ENCODE measurements around the gene PTPRCAP. TPM values are rescaled to one million over a fixed set of nuclear protein-coding genes. Genes with fewer than 3 reads are reported as not detected.
A peak's percentile ranks its signal among the peaks of the same experiment; 100 is the strongest.

PTPRCAP gene
- total RNA-seq, 1 experiment from 2014 or later: 0.37 TPM

GRCh38 chr11:67441098-67441563 lies 3.6 kb upstream of the PTPRCAP start:
- no peak for DNase-seq (ENCODE audit: low read depth in 1 of 2, low spot score in 2 of 2)
- peaks cover 66% of the 10 kb centered on the region for H3K36me3 ChIP-seq
- H3K9me3 ChIP-seq (replicated peaks): no peaks in the 10 kb centered on the region
- no peaks in the 10 kb centered on the region for H3K27me3 ChIP-seq (replicated peaks)
- no peak overlapping the region for H3K27ac ChIP-seq
- no peak overlapping the region for H3K4me3 ChIP-seq
- peaks cover 18% of the 10 kb centered on the region for H3K4me1 ChIP-seq (replicated peaks)

DNA sequence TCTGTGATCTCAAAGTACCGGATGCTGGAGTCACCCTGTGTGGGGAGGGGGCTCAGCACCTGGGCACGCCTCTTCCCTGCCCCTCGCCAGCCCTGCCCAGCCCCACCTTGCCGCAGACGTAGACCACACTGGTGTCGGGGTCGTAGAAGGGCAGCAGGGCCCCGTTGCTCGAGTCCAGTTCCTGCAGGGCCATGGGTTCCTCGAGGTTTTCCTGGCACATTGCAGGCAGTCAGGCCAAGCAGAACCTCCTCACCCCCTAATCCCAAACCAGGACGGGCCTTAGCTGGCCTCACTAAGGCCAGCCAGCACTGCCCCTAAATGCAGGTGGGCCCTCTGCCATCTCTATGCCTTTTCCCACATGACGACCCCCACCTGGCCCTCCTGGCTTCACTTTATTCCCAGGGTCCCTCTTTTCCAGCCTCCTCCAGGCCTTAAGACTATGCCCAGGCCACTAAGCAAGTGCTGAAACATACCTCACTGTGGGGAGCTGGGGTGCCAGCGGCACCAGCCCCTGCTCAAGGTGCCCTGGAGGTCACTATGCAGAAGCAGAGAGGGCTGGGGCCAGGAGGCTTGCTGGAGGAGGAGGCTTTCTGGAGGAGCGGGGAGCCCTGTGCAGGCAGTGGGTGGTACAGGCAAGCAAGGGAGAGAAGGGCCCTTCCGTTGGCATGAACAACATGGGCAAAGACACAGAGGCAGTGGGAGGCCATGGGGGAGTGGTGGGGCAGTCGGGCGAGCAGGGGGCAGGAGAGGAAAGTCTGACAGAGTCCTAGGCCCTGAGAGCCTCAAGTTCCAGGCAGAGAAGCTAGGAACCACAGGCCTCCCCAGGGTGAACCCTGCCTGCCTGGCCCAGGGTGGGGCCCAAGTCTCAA lies 3.0 kb upstream of the PTPRCAP start:
- H3K27me3 ChIP-seq (replicated peaks): no peaks in the 10 kb centered on the region
- no peak for DNase-seq (ENCODE audit: low read depth in 1 of 2, low spot score in 2 of 2)
- peaks cover 73% of the 10 kb centered on the region for H3K36me3 ChIP-seq
- H3K27ac ChIP-seq: no peak overlapping the region
- H3K9me3 ChIP-seq (replicated peaks): no peaks in the 10 kb centered on the region
- peaks cover 18% of the 10 kb centered on the region for H3K4me1 ChIP-seq (replicated peaks)
- no peak overlapping the region for H3K4me3 ChIP-seq

DNA sequence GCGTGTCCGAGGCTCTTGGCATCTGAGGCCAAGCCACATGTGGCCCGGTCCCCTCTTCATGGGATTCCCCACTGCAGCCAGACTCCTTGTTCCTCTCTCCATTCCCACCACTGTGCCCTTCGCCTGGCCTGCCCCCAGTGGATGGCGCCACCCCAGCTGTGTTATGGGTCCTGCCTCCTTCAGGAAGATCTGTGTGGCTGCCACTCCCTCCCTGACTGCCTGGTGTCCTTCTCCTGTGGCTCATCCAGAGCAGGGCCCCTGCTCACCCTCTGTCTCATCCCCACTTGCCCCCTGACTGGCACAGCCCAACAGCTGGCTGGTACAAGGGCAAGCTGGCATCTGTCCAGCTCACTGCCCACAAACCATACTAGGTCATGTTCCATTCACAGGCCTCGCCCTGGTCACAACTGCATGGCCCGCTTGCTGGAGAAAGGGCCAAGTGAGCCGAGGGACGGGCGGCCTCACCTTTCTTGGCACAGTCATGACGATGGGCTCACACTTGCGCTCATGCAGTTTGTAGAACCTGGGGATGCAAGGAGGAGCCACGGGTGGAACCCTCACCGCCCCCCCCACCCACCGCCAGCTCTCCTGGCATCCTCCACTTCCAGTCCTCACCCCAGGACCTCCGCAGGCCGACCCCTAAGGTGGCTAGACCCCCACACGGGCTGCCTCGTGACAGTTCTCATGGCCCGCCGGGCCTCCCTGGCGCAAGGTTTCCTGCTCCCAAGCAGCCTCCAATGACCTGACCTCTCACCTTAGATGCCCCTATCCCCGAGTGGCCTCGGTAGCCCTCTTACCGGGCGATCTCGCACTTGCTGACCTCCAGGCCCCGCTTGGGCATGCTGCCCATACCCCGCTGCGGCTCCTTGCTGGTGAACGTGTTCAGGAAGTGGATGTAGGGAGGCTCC lies 2.1 kb upstream of the PTPRCAP start:
- Histone ChIP-seq H3K4me1 (replicated peaks) (peaks cover 18% of the 10 kb centered on the region), H3K27me3 (replicated peaks) (no peaks in the 10 kb centered on the region), H3K36me3 (peaks cover 82% of the 10 kb centered on the region), H3K4me3 (no peak overlapping the region), H3K9me3 (replicated peaks) (no peaks in the 10 kb centered on the region), H3K27ac (no peak overlapping the region)
- peak in 1 of 2 experiments; percentile 50 for DNase-seq (ENCODE audit: low read depth in 1 of 2, low spot score in 2 of 2)

DNA sequence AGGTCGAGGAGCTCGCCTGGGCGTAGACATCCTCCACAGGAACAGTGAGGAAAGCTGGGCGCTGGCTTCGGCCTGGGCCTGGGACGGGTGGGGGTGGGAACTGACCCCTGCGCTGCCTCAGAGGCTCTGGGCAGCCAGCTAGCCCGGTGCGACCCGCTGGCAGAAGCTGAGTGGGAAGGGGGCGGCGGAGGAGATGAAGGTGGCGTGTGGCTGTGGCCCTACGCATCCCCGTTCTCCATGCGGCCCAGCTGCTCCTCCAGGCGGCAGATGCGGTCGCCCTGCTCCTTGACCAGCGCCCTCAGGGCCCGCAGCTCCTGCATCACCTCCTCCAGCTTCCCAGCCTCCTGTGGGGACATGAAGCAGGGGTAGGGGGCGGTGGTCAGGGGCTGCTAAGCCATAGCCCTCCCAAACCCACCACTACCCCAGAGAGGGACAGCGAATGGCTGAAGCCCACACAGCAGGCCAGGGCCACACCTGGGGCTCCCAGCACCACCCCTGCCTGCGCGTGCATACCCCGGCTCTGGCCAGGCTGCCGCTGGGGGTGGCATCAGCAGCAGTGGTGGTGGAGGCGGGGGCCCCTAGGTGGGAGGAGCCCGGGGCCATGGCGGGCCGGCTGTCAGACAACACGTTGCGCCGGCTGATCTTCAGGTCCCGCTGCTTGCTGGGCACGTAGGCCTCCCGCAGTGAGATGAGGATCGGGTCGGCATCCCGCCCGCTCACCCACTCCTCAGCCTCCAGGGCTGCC lies 848 bp upstream of the PTPRCAP start:
- Histone ChIP-seq H3K27ac (no peak overlapping the region), H3K4me1 (replicated peaks) (peaks cover 11% of the 10 kb centered on the region), H3K9me3 (replicated peaks) (no peaks in the 10 kb centered on the region), H3K27me3 (replicated peaks) (no peaks in the 10 kb centered on the region), H3K4me3 (no peak overlapping the region), H3K36me3 (peaks cover 94% of the 10 kb centered on the region)
- DNase-seq (ENCODE audit: low read depth in 1 of 2, low spot score in 2 of 2): no peak

- peaks cover 9% of the 10 kb centered on the region for H3K4me1 ChIP-seq (replicated peaks)
- H3K36me3 ChIP-seq: peaks cover 96% of the 10 kb centered on the region
- no peak for DNase-seq (ENCODE audit: low read depth in 1 of 2, low spot score in 2 of 2)
- H3K27ac ChIP-seq: no peak overlapping the region
- H3K9me3 ChIP-seq (replicated peaks): no peaks in the 10 kb centered on the region
- no peaks in the 10 kb centered on the region for H3K27me3 ChIP-seq (replicated peaks)
- no peak overlapping the region for H3K4me3 ChIP-seq
Measured at GRCh38 chr11:67437809-67438157, 301 bp upstream of the PTPRCAP start.

DNA sequence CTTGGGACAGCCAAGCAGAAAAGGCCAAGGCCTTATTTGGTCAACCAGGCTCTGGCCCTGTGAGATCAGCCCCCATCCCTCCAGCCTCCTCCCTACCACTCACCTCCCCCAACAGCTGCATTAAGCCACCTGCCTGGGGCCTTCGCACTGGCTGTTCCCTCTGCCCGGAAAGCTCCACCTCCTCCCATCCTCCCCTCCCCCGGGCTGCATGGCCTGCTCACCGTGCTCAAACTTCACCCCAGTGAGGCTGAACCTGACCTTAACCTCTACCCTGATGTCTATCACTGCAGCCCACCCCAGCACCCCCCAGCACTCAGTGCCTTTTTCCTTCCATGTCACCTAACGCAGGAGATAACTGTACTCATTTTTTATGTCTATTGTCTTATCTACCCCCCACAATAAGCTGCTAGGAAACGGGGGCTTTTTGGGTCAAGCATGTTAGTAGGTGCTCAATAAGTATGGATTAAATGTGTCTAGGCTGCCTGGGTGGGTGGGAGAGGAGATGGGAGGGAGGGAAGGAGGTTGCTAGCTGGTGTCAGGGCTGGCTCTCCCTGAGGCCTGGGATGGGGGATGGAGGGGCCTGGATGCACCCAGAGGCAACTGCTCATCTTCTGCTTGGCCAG lies 912 bp downstream of the PTPRCAP start:
- H3K9me3 ChIP-seq (replicated peaks): no peaks in the 10 kb centered on the region
- no peak for DNase-seq (ENCODE audit: low read depth in 1 of 2, low spot score in 2 of 2)
- no peak overlapping the region for H3K27ac ChIP-seq
- peaks cover 96% of the 10 kb centered on the region for H3K36me3 ChIP-seq
- no peaks in the 10 kb centered on the region for H3K27me3 ChIP-seq (replicated peaks)
- no peak overlapping the region for H3K4me3 ChIP-seq
- no peaks in the 10 kb centered on the region for H3K4me1 ChIP-seq (replicated peaks)

DNA sequence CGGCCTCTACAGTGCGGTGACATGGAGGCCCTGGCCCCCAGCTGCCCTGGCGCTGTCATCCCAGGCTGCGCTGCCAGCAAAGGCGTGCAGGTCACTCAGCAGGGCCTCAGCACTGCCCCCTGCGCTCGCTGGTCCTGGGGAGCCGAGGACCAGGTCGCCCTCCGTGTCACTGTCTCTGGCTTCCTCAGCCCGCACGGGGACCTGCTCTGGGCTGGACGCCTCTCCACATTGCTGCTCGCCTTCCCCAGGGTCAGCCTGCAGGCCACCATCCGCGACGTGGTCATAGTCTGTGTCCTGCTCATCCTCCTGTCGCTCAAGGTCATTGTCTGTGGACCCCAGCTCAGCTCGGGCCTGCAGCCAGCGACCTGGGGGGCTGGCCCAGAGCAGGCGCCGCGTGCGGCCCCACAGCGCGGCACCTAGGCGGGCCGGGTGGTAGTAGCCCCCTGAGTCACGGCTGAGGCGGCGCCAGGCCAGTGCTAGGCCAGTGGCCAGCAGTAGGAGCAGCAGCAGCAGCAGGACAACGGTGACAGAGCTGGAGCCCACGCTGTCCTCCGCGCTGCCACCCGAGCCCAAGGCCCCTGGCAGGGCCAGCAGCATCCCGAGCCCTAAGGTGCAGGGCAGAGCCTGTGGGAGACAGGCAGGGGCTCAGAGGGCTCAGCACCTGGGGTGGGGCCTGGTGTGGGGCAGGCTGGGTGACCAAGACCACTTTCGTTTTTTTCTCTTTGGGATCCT lies 1.6 kb downstream of the PTPRCAP start:
- no peaks in the 10 kb centered on the region for H3K27me3 ChIP-seq (replicated peaks)
- no peak overlapping the region for H3K27ac ChIP-seq
- peaks cover 96% of the 10 kb centered on the region for H3K36me3 ChIP-seq
- H3K4me3 ChIP-seq: no peak overlapping the region
- DNase-seq (ENCODE audit: low read depth in 1 of 2, low spot score in 2 of 2): no peak
- H3K9me3 ChIP-seq (replicated peaks): no peaks in the 10 kb centered on the region
- no peaks in the 10 kb centered on the region for H3K4me1 ChIP-seq (replicated peaks)

DNA sequence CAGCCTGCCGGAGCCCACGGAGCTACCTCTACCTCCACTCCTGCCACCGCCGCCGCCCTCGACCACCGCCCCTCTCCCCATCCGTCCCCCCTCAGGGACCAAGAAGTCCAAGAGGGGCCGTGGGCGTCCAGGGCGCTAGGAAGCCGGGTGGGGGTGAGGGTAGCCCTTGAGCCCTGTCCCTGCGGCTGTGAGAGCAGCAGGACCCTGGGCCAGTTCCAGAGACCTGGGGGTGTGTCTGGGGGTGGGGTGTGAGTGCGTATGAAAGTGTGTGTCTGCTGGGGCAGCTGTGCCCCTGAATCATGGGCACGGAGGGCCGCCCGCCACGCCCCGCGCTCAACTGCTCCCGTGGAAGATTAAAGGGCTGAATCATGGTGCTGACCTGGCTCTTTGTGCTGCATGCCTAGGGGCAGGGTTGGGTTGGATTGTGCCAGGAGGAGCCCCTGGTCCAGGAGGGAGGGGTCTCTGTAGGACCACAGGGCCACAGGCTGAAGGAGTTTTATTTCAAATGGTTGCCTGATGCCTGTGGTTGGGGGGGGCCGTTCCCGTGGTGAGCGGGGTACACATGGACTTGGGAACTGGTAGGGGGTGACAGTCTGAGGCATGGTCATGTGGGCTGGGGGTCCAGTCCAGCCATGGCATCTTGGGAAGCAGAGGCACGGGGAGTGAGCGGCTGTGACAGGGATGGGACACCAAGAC lies 2.3 kb downstream of the PTPRCAP start:
- H3K4me1 ChIP-seq (replicated peaks): no peaks in the 10 kb centered on the region
- H3K36me3 ChIP-seq: peaks cover 96% of the 10 kb centered on the region
- H3K27ac ChIP-seq: no peak overlapping the region
- no peaks in the 10 kb centered on the region for H3K27me3 ChIP-seq (replicated peaks)
- no peak overlapping the region for H3K4me3 ChIP-seq
- DNase-seq (ENCODE audit: low read depth in 1 of 2, low spot score in 2 of 2): no peak
- H3K9me3 ChIP-seq (replicated peaks): no peaks in the 10 kb centered on the region

- no peak overlapping the region for H3K4me3 ChIP-seq
- peaks cover 96% of the 10 kb centered on the region for H3K36me3 ChIP-seq
- H3K9me3 ChIP-seq (replicated peaks): no peaks in the 10 kb centered on the region
- H3K27me3 ChIP-seq (replicated peaks): no peaks in the 10 kb centered on the region
- peaks cover under 1% of the 10 kb centered on the region for H3K4me1 ChIP-seq (replicated peaks)
- H3K27ac ChIP-seq: no peak overlapping the region
- DNase-seq (ENCODE audit: low read depth in 1 of 2, low spot score in 2 of 2): no peak
Measured at GRCh38 chr11:67434395-67434881, 3.0 kb downstream of the PTPRCAP start.

DNA sequence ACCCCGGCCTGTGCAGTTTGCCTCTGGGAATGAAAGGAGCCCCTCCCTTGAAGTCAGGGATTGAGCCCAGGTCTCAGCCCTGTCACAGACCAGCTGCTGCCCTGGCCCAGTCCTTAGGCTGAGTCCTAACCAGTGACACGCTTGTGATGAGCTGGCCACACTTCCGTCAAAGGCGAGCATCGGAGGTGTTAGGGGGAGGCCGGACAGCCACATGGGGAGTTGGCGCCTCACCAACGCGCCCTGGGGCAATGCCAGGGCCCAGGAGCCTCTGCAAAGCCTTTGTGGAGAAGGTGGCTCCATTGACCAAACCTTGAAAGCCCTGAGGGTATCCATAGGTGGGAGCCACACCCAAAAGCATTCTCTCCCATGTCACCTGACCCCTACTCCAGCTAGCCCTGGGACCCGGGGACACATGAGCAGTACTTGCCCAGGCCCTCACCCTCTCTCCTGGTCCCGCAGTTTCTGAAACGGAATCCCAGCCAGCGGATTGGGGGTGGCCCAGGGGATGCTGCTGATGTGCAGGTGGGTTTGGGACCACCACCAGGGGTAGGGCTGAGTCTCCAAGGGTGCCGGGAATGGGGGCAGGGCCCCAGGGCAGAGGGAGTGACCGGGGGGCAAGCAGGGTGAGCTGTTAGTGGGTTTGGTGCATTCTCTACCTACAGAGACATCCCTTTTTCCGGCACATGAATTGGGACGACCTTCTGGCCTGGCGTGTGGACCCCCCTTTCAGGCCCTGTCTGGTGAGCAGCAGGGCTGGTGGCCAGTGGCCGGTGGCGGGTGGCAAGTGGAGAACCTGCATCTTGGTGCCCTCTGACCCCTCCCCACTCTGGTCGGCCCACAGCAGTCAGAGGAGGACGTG lies 3.7 kb downstream of the PTPRCAP start:
- peaks cover 6% of the 10 kb centered on the region for H3K4me1 ChIP-seq (replicated peaks)
- no peaks in the 10 kb centered on the region for H3K27me3 ChIP-seq (replicated peaks)
- no peak overlapping the region for H3K4me3 ChIP-seq
- DNase-seq (ENCODE audit: low read depth in 1 of 2, low spot score in 2 of 2): no peak
- no peaks in the 10 kb centered on the region for H3K9me3 ChIP-seq (replicated peaks)
- no peak overlapping the region for H3K27ac ChIP-seq
- H3K36me3 ChIP-seq: peaks cover 94% of the 10 kb centered on the region

DNA sequence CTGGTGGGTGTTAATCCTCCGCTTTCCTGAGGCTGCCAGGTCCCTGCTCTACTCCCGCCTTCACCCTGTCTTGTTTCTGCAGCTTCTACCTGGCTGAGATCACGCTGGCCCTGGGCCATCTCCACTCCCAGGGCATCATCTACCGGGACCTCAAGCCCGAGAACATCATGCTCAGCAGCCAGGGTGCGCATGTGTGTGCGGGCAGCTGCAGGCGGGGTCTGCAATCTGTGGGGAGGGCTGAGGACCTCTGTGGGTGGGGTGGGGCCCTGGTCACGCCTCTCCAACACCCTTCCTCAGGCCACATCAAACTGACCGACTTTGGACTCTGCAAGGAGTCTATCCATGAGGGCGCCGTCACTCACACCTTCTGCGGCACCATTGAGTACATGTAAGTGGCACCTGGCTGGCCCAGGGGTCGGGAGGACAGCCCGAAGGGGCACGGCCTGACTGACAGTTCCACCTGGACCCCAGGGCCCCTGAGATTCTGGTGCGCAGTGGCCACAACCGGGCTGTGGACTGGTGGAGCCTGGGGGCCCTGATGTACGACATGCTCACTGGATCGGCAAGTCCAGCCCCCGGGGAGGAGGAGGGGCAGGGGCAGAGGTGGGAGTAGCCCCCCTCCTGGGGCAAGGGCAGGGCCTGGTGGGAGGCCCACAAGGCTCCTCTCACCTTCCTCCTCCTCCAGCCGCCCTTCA lies 4.7 kb downstream of the PTPRCAP start:
- Histone ChIP-seq H3K36me3 (peaks cover 87% of the 10 kb centered on the region), H3K4me3 (no peak overlapping the region), H3K4me1 (replicated peaks) (peaks cover 6% of the 10 kb centered on the region), H3K9me3 (replicated peaks) (no peaks in the 10 kb centered on the region), H3K27me3 (replicated peaks) (no peaks in the 10 kb centered on the region), H3K27ac (no peak overlapping the region)
- no peak for DNase-seq (ENCODE audit: low read depth in 1 of 2, low spot score in 2 of 2)

Measured in SJSA1 (cell line).